Astrocyte (in vitro differentiated cells and primary cell): ENCODE measurements around the gene APBB1IP. TPM values are rescaled to one million over a fixed set of nuclear protein-coding genes. Genes with fewer than 3 reads are reported as not detected.
"Not testable (repeated sequence)": the region's sequence is repeated elsewhere in the genome, so short reads cannot be mapped to it uniquely, and the experiment has no call there.

Experiments used
- DNase-seq: peaks from one replicate; pipeline ENCODE4 v3.0.0-alpha.2; 2010; ENCODE audit warnings: low read depth
- FAIRE-seq: peaks from 2 replicates; lab custom pipeline; 2011; peaks lifted over from hg19 to GRCh38; lab: Jason Lieb, UNC
- H2AFZ ChIP-seq: 2 replicates; pipeline ENCODE4 v1.6.0; 2012; ENCODE audit warnings: low read depth, low read length, inconsistent platforms
- H3K27ac ChIP-seq: 2 replicates; pipeline ENCODE4 v1.5.1; 2011; ENCODE audit warnings: low read depth, low read length, inconsistent platforms
- H3K27me3 ChIP-seq: 2 replicates; pipeline ENCODE4 v1.6.0; 2011; ENCODE audit warnings: low read length, inconsistent platforms; ENCODE audit not compliant: insufficient read depth
- H3K36me3 ChIP-seq: 2 replicates; pipeline ENCODE4 v1.5.1; 2011; ENCODE audit warnings: low read length, inconsistent platforms; ENCODE audit not compliant: insufficient read depth
- H3K4me1 ChIP-seq: 2 replicates; pipeline ENCODE4 v1.5.1; 2011; ENCODE audit warnings: low read length, inconsistent platforms; ENCODE audit not compliant: insufficient read depth
- H3K4me2 ChIP-seq: 2 replicates; pipeline ENCODE4 v1.6.0; 2012; ENCODE audit warnings: low read length, inconsistent platforms
- H3K4me3 ChIP-seq: 2 replicates; pipeline ENCODE4 v1.5.1; 2011; ENCODE audit warnings: low read depth, mild to moderate bottlenecking, low read length, inconsistent platforms; ENCODE audit not compliant: insufficient read depth
- H3K79me2 ChIP-seq: 2 replicates; pipeline ENCODE4 v1.6.0; 2012; ENCODE audit warnings: mild to moderate bottlenecking, low read length, inconsistent platforms; ENCODE audit not compliant: insufficient read depth
- H3K9ac ChIP-seq: 2 replicates; pipeline ENCODE4 v1.6.0; 2012; ENCODE audit warnings: mild to moderate bottlenecking, low read length, inconsistent platforms
- H3K9me3 ChIP-seq: 2 replicates; pipeline ENCODE4 v1.5.1; 2012; ENCODE audit warnings: low read depth, mild to moderate bottlenecking, low read length, inconsistent platforms; ENCODE audit not compliant: insufficient read depth
- H4K20me1 ChIP-seq: 2 replicates; pipeline ENCODE4 v1.6.0; 2012; ENCODE audit warnings: low read length, inconsistent platforms; ENCODE audit not compliant: insufficient read depth
- H3K27ac Mint-ChIP-seq: one replicate; pipeline ENCODE4 v1.8.0; 2021; ENCODE audit warnings: mild to moderate bottlenecking, mixed read lengths; ENCODE audit not compliant: unreplicated experiment
- H3K27me3 Mint-ChIP-seq: one replicate; pipeline ENCODE4 v1.8.0; 2021; ENCODE audit warnings: low read depth, mixed read lengths; ENCODE audit not compliant: unreplicated experiment
- H3K36me3 Mint-ChIP-seq: one replicate; pipeline ENCODE4 v1.8.0; 2021; ENCODE audit warnings: low read depth, mixed read lengths; ENCODE audit not compliant: unreplicated experiment
- H3K4me1 Mint-ChIP-seq: one replicate; pipeline ENCODE4 v1.8.0; 2021; ENCODE audit warnings: low read depth, mixed read lengths; ENCODE audit not compliant: unreplicated experiment
- H3K4me3 Mint-ChIP-seq: one replicate; pipeline ENCODE4 v1.8.0; 2021; ENCODE audit warnings: mild to moderate bottlenecking, moderate library complexity, mixed read lengths; ENCODE audit not compliant: unreplicated experiment
- H3K9me3 Mint-ChIP-seq: one replicate; pipeline ENCODE4 v1.8.0; 2021; ENCODE audit warnings: mild to moderate bottlenecking, mixed read lengths; ENCODE audit not compliant: unreplicated experiment
- EZH2 ChIP-seq: IDR thresholded peaks from 2 replicates; pipeline ENCODE4 v1.6.1; 2012; ENCODE audit warnings: mild to moderate bottlenecking, low read length, inconsistent platforms; ENCODE audit not compliant: insufficient read depth
- total RNA-seq: library from RNA; stranded (reverse); gene quantifications from 2 replicates; pipeline ENCODE4 v1.2.1, GENCODE V29; 2021
- TF ChIP-seq, protein P1 (sequence below): IDR thresholded peaks from 2 replicates; pipeline ENCODE4 v1.5.1; 2011; ENCODE audit warnings: low read depth, mild to moderate bottlenecking, inconsistent platforms, low read length, moderate library complexity; ENCODE audit not compliant: insufficient read depth

The APBB1IP gene
- total RNA-seq, 1 donor from 2014 or later: 0.23 TPM

DNA sequence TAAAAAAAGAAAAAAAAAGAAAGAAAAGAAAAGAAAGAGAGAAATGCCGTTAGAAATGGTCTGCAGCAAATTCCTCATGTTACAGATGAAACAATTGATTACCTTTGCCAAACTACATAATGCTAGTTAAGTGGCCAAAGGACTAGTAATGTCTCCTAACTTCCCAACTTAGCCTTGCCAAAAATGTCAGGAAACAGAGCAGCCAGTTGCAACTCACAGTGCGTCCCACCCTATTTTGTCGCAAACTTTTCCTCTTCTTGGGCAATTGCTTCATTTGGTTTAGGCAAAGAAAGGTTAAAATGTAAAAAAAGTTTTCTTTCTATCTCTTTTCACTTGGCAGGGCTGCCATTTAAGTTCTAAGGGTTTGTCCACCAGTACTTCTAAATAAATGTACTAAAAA is 53.1 kb downstream of the APBB1IP start:
- Histone ChIP-seq H3K9me3 (no peaks in the 10 kb centered on the region), H2AFZ (no peak overlapping the region), H3K4me3 (no peak overlapping the region), H3K79me2 (no peaks in the 10 kb centered on the region), H3K27me3 (no peaks in the 10 kb centered on the region), H3K4me2 (no peak overlapping the region), H3K4me1 (peaks cover 15% of the 10 kb centered on the region), H3K36me3 (no peaks in the 10 kb centered on the region), H3K27ac (no peak overlapping the region), H4K20me1 (no peaks in the 10 kb centered on the region), H3K9ac (no peak overlapping the region)
- FAIRE-seq (no peak), DNase-seq (no peak)
- Mint-ChIP-seq H3K4me3 (no peak overlapping the region), H3K4me1 (peaks cover 19% of the 10 kb centered on the region), H3K27ac (no peak overlapping the region), H3K27me3 (no peaks in the 10 kb centered on the region), H3K9me3 (no peaks in the 10 kb centered on the region), H3K36me3 (no peaks in the 10 kb centered on the region)
- no peak for TF ChIP-seq EZH2
- TF ChIP-seq, protein P1, sequence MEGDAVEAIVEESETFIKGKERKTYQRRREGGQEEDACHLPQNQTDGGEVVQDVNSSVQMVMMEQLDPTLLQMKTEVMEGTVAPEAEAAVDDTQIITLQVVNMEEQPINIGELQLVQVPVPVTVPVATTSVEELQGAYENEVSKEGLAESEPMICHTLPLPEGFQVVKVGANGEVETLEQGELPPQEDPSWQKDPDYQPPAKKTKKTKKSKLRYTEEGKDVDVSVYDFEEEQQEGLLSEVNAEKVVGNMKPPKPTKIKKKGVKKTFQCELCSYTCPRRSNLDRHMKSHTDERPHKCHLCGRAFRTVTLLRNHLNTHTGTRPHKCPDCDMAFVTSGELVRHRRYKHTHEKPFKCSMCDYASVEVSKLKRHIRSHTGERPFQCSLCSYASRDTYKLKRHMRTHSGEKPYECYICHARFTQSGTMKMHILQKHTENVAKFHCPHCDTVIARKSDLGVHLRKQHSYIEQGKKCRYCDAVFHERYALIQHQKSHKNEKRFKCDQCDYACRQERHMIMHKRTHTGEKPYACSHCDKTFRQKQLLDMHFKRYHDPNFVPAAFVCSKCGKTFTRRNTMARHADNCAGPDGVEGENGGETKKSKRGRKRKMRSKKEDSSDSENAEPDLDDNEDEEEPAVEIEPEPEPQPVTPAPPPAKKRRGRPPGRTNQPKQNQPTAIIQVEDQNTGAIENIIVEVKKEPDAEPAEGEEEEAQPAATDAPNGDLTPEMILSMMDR: no peak

DNA sequence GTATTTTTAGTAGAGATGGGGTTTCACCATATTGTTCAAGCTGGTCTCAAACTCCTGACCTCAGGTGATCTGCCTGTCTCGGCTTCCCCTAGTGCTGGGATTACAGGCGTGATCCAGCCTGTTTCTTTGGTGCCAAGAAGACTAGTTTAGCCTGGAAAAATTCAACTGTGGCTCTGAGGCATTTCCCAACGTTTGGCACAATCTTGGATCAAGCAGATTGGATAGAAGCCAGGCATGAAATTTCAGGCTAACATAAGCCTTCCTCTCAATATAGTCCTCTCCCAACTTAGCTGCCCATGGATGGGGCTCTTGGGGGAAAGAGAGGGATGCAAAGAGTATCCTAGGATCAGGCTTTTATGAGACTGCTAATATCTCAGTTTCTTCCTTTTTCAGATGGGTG is 53.8 kb downstream of the APBB1IP start:
- Histone ChIP-seq H3K27ac (no peak overlapping the region), H3K36me3 (no peaks in the 10 kb centered on the region), H3K4me2 (no peak overlapping the region), H3K4me1 (peaks cover 8% of the 10 kb centered on the region), H3K9me3 (no peaks in the 10 kb centered on the region), H3K79me2 (no peaks in the 10 kb centered on the region), H2AFZ (no peak overlapping the region), H4K20me1 (no peaks in the 10 kb centered on the region), H3K4me3 (no peak overlapping the region), H3K27me3 (no peaks in the 10 kb centered on the region), H3K9ac (no peak overlapping the region)
- no peaks in the 10 kb centered on the region for H3K27me3 Mint-ChIP-seq
- H3K4me3 Mint-ChIP-seq: no peak overlapping the region
- TF ChIP-seq, protein P1: no peak
- no peak for TF ChIP-seq EZH2
- H3K9me3 Mint-ChIP-seq: no peaks in the 10 kb centered on the region
- no peaks in the 10 kb centered on the region for H3K36me3 Mint-ChIP-seq
- H3K4me1 Mint-ChIP-seq: peaks cover 13% of the 10 kb centered on the region
- DNase-seq (no peak), FAIRE-seq (no peak)
- H3K27ac Mint-ChIP-seq: no peak overlapping the region

DNA sequence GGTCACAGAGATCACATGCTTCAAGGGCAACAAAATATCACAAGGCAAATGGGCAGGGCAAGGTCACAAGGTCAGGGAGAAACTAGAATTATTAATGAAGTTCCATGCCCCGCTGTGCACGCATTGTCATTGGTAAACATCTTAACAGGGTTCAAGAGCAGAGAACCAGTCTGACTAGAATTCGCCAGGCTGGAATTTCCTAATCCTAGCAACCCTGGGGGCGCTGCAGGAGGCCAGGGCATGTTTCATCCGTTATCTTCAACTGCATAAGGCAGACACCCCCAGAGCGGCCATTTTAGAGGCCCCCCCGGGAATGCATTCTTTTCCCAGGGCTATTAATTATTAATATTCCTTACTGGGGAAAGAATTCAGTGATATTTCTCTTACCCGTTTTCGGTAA is 54.6 kb downstream of the APBB1IP start:
- not testable (repeated sequence) for H3K9me3 Mint-ChIP-seq, H3K27ac ChIP-seq, H3K36me3 ChIP-seq, H3K27me3 Mint-ChIP-seq, H3K4me3 ChIP-seq, H3K36me3 Mint-ChIP-seq, H3K4me1 Mint-ChIP-seq, H3K79me2 ChIP-seq, H3K27me3 ChIP-seq, H3K4me3 Mint-ChIP-seq, DNase-seq, H3K9me3 ChIP-seq, H2AFZ ChIP-seq, H4K20me1 ChIP-seq, FAIRE-seq, H3K4me2 ChIP-seq, H3K4me1 ChIP-seq, H3K9ac ChIP-seq, H3K27ac Mint-ChIP-seq
